ENCODE measurements around the gene WDR72. TPM values are rescaled to one million over a fixed set of nuclear protein-coding genes. Genes with fewer than 3 reads are reported as not detected.

WDR72 gene
- total RNA-seq, 2 experiments from 2014 or later = not detected

- Histone ChIP-seq H3K4me2 (ENCODE audit: low read length) (no peak overlapping the region), H3K36me3 (ENCODE audit: insufficient read depth, low read length) (no peaks in the 10 kb centered on the region), H3K9me2 (ENCODE audit: insufficient read depth, low read length) (no peaks in the 10 kb centered on the region), H3K4me1 (ENCODE audit: insufficient read depth, low read length, poor library complexity, severe bottlenecking) (no peaks in the 10 kb centered on the region), H3K4me3 (ENCODE audit: low read depth, low read length, poor library complexity, severe bottlenecking) (no peak overlapping the region), H4K20me1 (ENCODE audit: insufficient read depth, low read length) (no peaks in the 10 kb centered on the region), H3K9me3 (ENCODE audit: low read length) (no peaks in the 10 kb centered on the region), H2AFZ (ENCODE audit: low read length) (no peak overlapping the region), H3K27ac (ENCODE audit: low read depth, low read length, poor library complexity, severe bottlenecking) (no peak overlapping the region), H3K79me2 (ENCODE audit: insufficient read depth, low read depth, low read length) (no peaks in the 10 kb centered on the region)
- ChIA-PET POLR2A (no interaction called here), CTCF (ENCODE audit: unreplicated experiment) (no interaction called here)
- no peak for DNase-seq (ENCODE audit: low spot score)
- intact Hi-C loops (cut with micrococcal nuclease; ENCODE audit: unreplicated experiment) = no loop called here
- no TSS peak for BruUV-seq (replicated peaks)
- no peak for TF ChIP-seq EZH2phosphoT487 (IDR thresholded peaks at IDR 0.05; ENCODE audit: borderline replicate concordance, low read depth, low read length)
- no peak for TF ChIP-seq CTCF (conservative IDR thresholded peaks at IDR 0.05; ENCODE audit: low read length)
These were observed 228.7 kb downstream of the WDR72 start for GRCh38 chr15:53530761-53531160.

GRCh38 chr15:53527996-53528395 is 231.5 kb downstream of the WDR72 start:
- Histone ChIP-seq H3K27ac (ENCODE audit: low read depth, low read length, poor library complexity, severe bottlenecking) (no peak overlapping the region), H3K4me2 (ENCODE audit: low read length) (no peak overlapping the region), H3K79me2 (ENCODE audit: insufficient read depth, low read depth, low read length) (no peaks in the 10 kb centered on the region), H4K20me1 (ENCODE audit: insufficient read depth, low read length) (no peaks in the 10 kb centered on the region), H3K4me1 (ENCODE audit: insufficient read depth, low read length, poor library complexity, severe bottlenecking) (no peaks in the 10 kb centered on the region), H2AFZ (ENCODE audit: low read length) (no peak overlapping the region), H3K9me2 (ENCODE audit: insufficient read depth, low read length) (no peaks in the 10 kb centered on the region), H3K9me3 (ENCODE audit: low read length) (no peaks in the 10 kb centered on the region), H3K4me3 (ENCODE audit: low read depth, low read length, poor library complexity, severe bottlenecking) (no peak overlapping the region), H3K36me3 (ENCODE audit: insufficient read depth, low read length) (no peaks in the 10 kb centered on the region)
- intact Hi-C loops (cut with micrococcal nuclease; ENCODE audit: unreplicated experiment) = no loop called here
- BruUV-seq (replicated peaks) = no TSS peak
- TF ChIP-seq EZH2phosphoT487 (IDR thresholded peaks at IDR 0.05; ENCODE audit: borderline replicate concordance, low read depth, low read length) (no peak), CTCF (conservative IDR thresholded peaks at IDR 0.05; ENCODE audit: low read length) (no peak)
- CTCF ChIA-PET (ENCODE audit: unreplicated experiment) = no interaction called here
- no peak for DNase-seq (ENCODE audit: low spot score)
- POLR2A ChIA-PET = no interaction called here

GRCh38 chr15:53525894-53526293 is 233.6 kb downstream of the WDR72 start:
- ChIA-PET POLR2A (interaction anchor here (0.7 to 1.5 kb wide), 2 partner anchors 11 to 733 kb away, joined by 3 to 7 read pairs; no protein-coding TSS in a partner anchor), CTCF (ENCODE audit: unreplicated experiment) (no interaction called here)
- Histone ChIP-seq H3K36me3 (ENCODE audit: insufficient read depth, low read length) (no peaks in the 10 kb centered on the region), H3K9me2 (ENCODE audit: insufficient read depth, low read length) (no peaks in the 10 kb centered on the region), H4K20me1 (ENCODE audit: insufficient read depth, low read length) (no peaks in the 10 kb centered on the region), H3K79me2 (ENCODE audit: insufficient read depth, low read depth, low read length) (no peaks in the 10 kb centered on the region), H3K27ac (ENCODE audit: low read depth, low read length, poor library complexity, severe bottlenecking) (no peak overlapping the region), H3K4me2 (ENCODE audit: low read length) (no peak overlapping the region), H3K4me3 (ENCODE audit: low read depth, low read length, poor library complexity, severe bottlenecking) (no peak overlapping the region), H3K9me3 (ENCODE audit: low read length) (no peaks in the 10 kb centered on the region), H2AFZ (ENCODE audit: low read length) (no peak overlapping the region), H3K4me1 (ENCODE audit: insufficient read depth, low read length, poor library complexity, severe bottlenecking) (no peaks in the 10 kb centered on the region)
- no peak for DNase-seq (ENCODE audit: low spot score)
- BruUV-seq (replicated peaks) = no TSS peak
- no peak for TF ChIP-seq EZH2phosphoT487 (IDR thresholded peaks at IDR 0.05; ENCODE audit: borderline replicate concordance, low read depth, low read length)
- no peak for TF ChIP-seq CTCF (conservative IDR thresholded peaks at IDR 0.05; ENCODE audit: low read length)
- intact Hi-C loops (cut with micrococcal nuclease; ENCODE audit: unreplicated experiment) = no loop called here
